CD14-positive monocyte (primary cell): ENCODE data around the gene RPS27L. TPM values are rescaled to one million over a fixed set of nuclear protein-coding genes. Genes with fewer than 3 reads are reported as not detected.

ENCODE experiments used
- DNase-seq, 3 donors: peaks; one replicate each; pipeline ENCODE4 v3.0.0-alpha.2; 2011 to 2022
- H2AFZ ChIP-seq: 2 replicates; pipeline ENCODE4 v1.6.0; 2012; ENCODE audit warnings: mild to moderate bottlenecking, low read depth, low read length, inconsistent platforms; ENCODE audit not compliant: insufficient read depth, poor library complexity, severe bottlenecking
- H3K27ac ChIP-seq, 2 donors: 1 replicate in 1 of 2; 2 replicates in 1 of 2; pipeline ENCODE4 v1.5.1; 2012 to 2013; ENCODE audit warnings: low read length in 2 of 2, control low read depth in 1 of 2, inconsistent platforms in 1 of 2, low read depth in 1 of 2, mild to moderate bottlenecking in 1 of 2
- H3K27me3 ChIP-seq, 2 donors: one replicate each; pipeline versions ENCODE4 v1.6.0 to v1.6.1; 2011 to 2013; ENCODE audit warnings: low read length in 2 of 2; ENCODE audit not compliant: control insufficient read depth in 2 of 2, insufficient read depth in 2 of 2
- H3K36me3 ChIP-seq, 2 donors: replicated peaks in 1 of 2; 1 replicate in 1 of 2; 2 replicates in 1 of 2; pipeline versions ENCODE4 v1.5.1 to v1.6.1; 2012 to 2013; ENCODE audit warnings: low read length in 2 of 2, control low read depth in 1 of 2, inconsistent platforms in 1 of 2, mild to moderate bottlenecking in 1 of 2; ENCODE audit not compliant: insufficient read depth in 2 of 2, control insufficient read depth in 1 of 2
- H3K4me1 ChIP-seq, 2 donors: 1 replicate in 1 of 2; 2 replicates in 1 of 2; pipeline versions ENCODE4 v1.5.1 to v1.6.1; 2012 to 2013; ENCODE audit warnings: low read length in 2 of 2, control low read depth in 1 of 2, inconsistent platforms in 1 of 2, mild to moderate bottlenecking in 1 of 2, moderate library complexity in 1 of 2; ENCODE audit not compliant: insufficient read depth in 2 of 2, control insufficient read depth in 1 of 2
- H3K4me2 ChIP-seq: replicated peaks from 2 replicates; pipeline ENCODE3; 2012; ENCODE audit warnings: low read length, moderate library complexity, mild to moderate bottlenecking; ENCODE audit not compliant: poor library complexity, severe bottlenecking; ENCODE audit errors: extremely low read depth
- H3K4me3 ChIP-seq, 3 experiments: fragments of 200-600 bp in 1 of 3; sonication (generic) in 1 of 3; replicated peaks in 1 of 3; 1 replicate in 2 of 3; 2 replicates in 1 of 3; pipeline ENCODE4 v1.5.1; 2011 to 2013; ENCODE audit warnings: low read length in 3 of 3, mild to moderate bottlenecking in 3 of 3, control low read depth in 2 of 3, low read depth in 2 of 3, inconsistent platforms in 1 of 3, moderate library complexity in 1 of 3
- H3K79me2 ChIP-seq: 2 replicates; pipeline ENCODE4 v1.6.0; 2012; ENCODE audit warnings: mild to moderate bottlenecking, control low read depth, inconsistent platforms, low read length, moderate library complexity; ENCODE audit not compliant: insufficient read depth
- H3K9ac ChIP-seq: 2 replicates; pipeline ENCODE4 v1.6.0; 2017; ENCODE audit warnings: low read length, mild to moderate bottlenecking; ENCODE audit not compliant: insufficient read depth, poor library complexity, severe bottlenecking
- H3K9me3 ChIP-seq, 2 donors: replicated peaks in 1 of 2; 1 replicate in 1 of 2; 2 replicates in 1 of 2; pipeline versions ENCODE4 v1.5.1 to v1.6.1; 2012 to 2013; ENCODE audit warnings: low read length in 2 of 2, control low read depth in 1 of 2; ENCODE audit not compliant: control insufficient read depth in 1 of 2, insufficient read depth in 1 of 2
- H4K20me1 ChIP-seq: 2 replicates; pipeline ENCODE4 v1.6.0; 2012; ENCODE audit warnings: mild to moderate bottlenecking, low read length, control low read depth, moderate library complexity; ENCODE audit not compliant: insufficient read depth
- H3K27ac Mint-ChIP-seq, 7 donors: one replicate each; pipeline ENCODE4 v1.8.0; 2020; ENCODE audit warnings: mild to moderate bottlenecking in 7 of 7, mixed read lengths in 7 of 7, moderate library complexity in 6 of 7, inconsistent platforms in 2 of 7
- H3K27me3 Mint-ChIP-seq, 3 donors: one replicate each; pipeline ENCODE4 v1.8.0; 2021 to 2022; ENCODE audit warnings: low read depth in 3 of 3, mild to moderate bottlenecking in 3 of 3, mixed read lengths in 3 of 3, moderate library complexity in 3 of 3, inconsistent platforms in 1 of 3
- H3K36me3 Mint-ChIP-seq, 2 donors: one replicate each; pipeline ENCODE4 v1.8.0; 2020; ENCODE audit warnings: mixed read lengths in 2 of 2, inconsistent platforms in 1 of 2, mild to moderate bottlenecking in 1 of 2
- H3K4me1 Mint-ChIP-seq: one replicate; pipeline ENCODE4 v1.8.0; 2020; ENCODE audit warnings: mild to moderate bottlenecking, mixed read lengths
- H3K4me3 Mint-ChIP-seq, 2 donors: one replicate each; pipeline ENCODE4 v1.8.0; 2020; ENCODE audit warnings: mild to moderate bottlenecking in 2 of 2, mixed read lengths in 2 of 2, moderate library complexity in 1 of 2
- H3K9me3 Mint-ChIP-seq, 7 donors: one replicate each; pipeline ENCODE4 v1.8.0; 2020 to 2022; ENCODE audit warnings: mixed read lengths in 7 of 7, mild to moderate bottlenecking in 6 of 7, moderate library complexity in 6 of 7, inconsistent platforms in 2 of 7
- CTCF ChIP-seq: fragments of 200-600 bp; IDR thresholded peaks from one replicate; pipeline ENCODE4 v1.8.0; 2022; ENCODE audit warnings: antibody characterized with exemption, mild to moderate bottlenecking
- WGBS: methylation state at CpG from one replicate; pipeline ENCODE4 v1.1.5; 2013; ENCODE audit warnings: missing lambda C conversion rate; ENCODE audit not compliant: insufficient coverage; 5-methylcytosine and 5-hydroxymethylcytosine counted together
- intact Hi-C, 2 donors: fragments of 100-400 bp; cut with micrococcal nuclease; formaldehyde crosslinking; loops; one replicate each; pipeline versions ENCODE4 v1.15.0 to v1.15.1; 2023
- polyA plus RNA-seq, 3 donors: library from polyadenylated mRNA; depleted of rRNA in 1 of 3; unstranded in 2 of 3; stranded (reverse) in 1 of 3; fragments of 300-500 nt in 2 of 3; fragments of >200 nt in 1 of 3; fragmentation: Illumina TruSeq in 2 of 3; gene quantifications; 1 replicate in 2 of 3; 2 replicates in 1 of 3; pipeline ENCODE4 v1.2.3, GENCODE V29; 2012 to 2021

The RPS27L gene
- polyA plus RNA-seq, 3 donors, result 16.1 to 196 (median 178) TPM

- Mint-ChIP-seq H3K27ac (no peak overlapping the region), H3K9me3 (peaks cover 0 to 3% (median 0%) of the 10 kb centered on the region in 7 donors), H3K4me3 (no peak overlapping the region), H3K36me3 (peaks cover 60 to 65% of the 10 kb centered on the region in 2 donors), H3K27me3 (no peaks in the 10 kb centered on the region), H3K4me1 (peaks cover 14% of the 10 kb centered on the region)
- TF ChIP-seq CTCF, result no peak
- Histone ChIP-seq H3K4me2 (no peak overlapping the region), H3K27me3 (no peaks in the 10 kb centered on the region), H3K9me3 (no peaks in the 10 kb centered on the region), H3K36me3 (peaks cover 63 to 71% of the 10 kb centered on the region in 2 donors), H3K4me1 (peaks cover 8% of the 10 kb centered on the region in 2 donors), H3K27ac (no peak overlapping the region), H3K4me3 (no peak overlapping the region), H3K9ac (no peak overlapping the region), H2AFZ (no peak overlapping the region), H4K20me1 (peaks cover 91% of the 10 kb centered on the region), H3K79me2 (peaks cover 69% of the 10 kb centered on the region)
- WGBS, result 100% methylated on average over 2 of the region's 3 CpGs
- intact Hi-C loops, result no loop called here
- DNase-seq, result no peak
These were observed 30.6 kb downstream of the RPS27L start for GRCh38 chr15:63126726-63127125.

- Histone ChIP-seq H3K4me1 (peaks cover 12 to 14% of the 10 kb centered on the region in 2 donors), H3K27ac (no peak overlapping the region), H3K9ac (no peak overlapping the region), H3K79me2 (peaks cover 58% of the 10 kb centered on the region), H2AFZ (no peak overlapping the region), H3K36me3 (peaks cover 41 to 48% of the 10 kb centered on the region in 2 donors), H4K20me1 (peaks cover 69% of the 10 kb centered on the region), H3K9me3 (peaks cover 9 to 11% of the 10 kb centered on the region in 2 donors), H3K27me3 (no peaks in the 10 kb centered on the region), H3K4me3 (no peak overlapping the region), H3K4me2 (no peak overlapping the region)
- peaks cover 20% of the 10 kb centered on the region for H3K4me1 Mint-ChIP-seq
- TF ChIP-seq CTCF, result no peak
- peak overlapping the region in 4 of 7 donors; percentile 37 to 85 (median 67) for H3K27ac Mint-ChIP-seq
- H3K27me3 Mint-ChIP-seq, result peaks cover 0 to 2% (median 0%) of the 10 kb centered on the region in 3 donors
- intact Hi-C loops, result loop anchor here (5.0 kb wide), 2 partner anchors 33 to 68 kb away; partner anchors contain the start of gene RPS27L (in 1 of the 2)
- DNase-seq, result no peak
- H3K9me3 Mint-ChIP-seq, result peaks cover 10 to 17% (median 11%) of the 10 kb centered on the region in 7 donors
- no peak overlapping the region for H3K4me3 Mint-ChIP-seq
- peaks cover 49 to 59% of the 10 kb centered on the region in 2 donors for H3K36me3 Mint-ChIP-seq
- 98% methylated on average over 6 of the region's 9 CpGs for WGBS
These were observed 32.8 kb downstream of the RPS27L start for GRCh38 chr15:63124506-63124905.
